ENCODE results near the gene PROS1.

The PROS1 gene

DNA sequence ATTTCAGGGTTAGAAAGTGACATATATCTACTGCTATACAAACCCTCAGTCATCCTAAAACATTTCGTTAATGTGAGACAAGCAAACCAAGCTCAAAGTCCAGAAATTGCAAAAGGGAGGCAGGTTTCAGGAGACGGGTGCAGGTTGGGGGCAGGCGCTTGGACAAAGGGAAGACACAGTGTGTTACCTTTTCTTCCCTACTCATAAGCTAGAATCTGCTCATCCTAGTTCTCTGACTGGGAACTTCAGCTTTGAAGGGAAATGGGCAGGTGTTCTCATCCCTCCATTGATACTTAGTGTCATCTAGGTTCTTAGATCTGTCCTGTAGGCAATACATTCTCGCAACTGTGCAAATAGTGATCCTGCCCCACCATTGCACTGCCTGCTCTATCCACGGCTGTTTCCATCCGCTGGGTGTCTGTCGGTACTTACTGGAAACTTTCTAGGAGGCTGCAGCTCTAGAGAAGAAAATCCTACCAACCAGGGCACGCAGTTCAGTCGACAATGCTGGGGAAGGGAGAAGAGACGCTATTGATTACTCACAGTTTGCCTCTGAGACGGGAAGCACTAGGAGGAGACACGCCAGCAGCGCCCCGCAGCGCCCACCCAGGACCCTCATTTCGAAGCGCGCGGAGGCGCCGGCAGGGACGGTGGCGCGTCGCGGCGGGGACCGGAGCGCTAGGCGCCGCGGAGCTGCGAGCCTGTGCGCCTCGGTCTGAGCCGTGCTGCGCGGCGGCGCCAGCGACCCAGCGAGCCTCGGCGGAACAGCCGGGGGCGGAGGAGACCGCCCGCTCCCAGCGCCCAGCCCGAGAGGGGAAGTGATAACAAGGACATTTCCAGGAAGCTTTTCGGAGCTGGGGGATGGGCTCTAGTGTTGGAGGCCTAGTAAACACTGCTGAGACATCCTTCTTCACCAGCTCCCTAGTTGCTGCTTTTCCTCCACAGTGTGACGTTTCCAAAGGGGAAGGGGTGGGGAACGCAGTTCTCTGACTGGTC, at the start of gene PROS1:
TSS of gene PROS1 (minus strand) at position 766 of the 996 bp plus-strand sequence. CDS start at position 619, 147 bp downstream.
- DNase-seq (ENCODE audit: low read depth in 2 of 2) = peak; percentile 4 to 39

- no peak for DNase-seq (ENCODE audit: low read depth in 2 of 2)
These were observed 46.6 kb upstream of the PROS1 start for GRCh38 chr3:94020293-94020692.

DNA sequence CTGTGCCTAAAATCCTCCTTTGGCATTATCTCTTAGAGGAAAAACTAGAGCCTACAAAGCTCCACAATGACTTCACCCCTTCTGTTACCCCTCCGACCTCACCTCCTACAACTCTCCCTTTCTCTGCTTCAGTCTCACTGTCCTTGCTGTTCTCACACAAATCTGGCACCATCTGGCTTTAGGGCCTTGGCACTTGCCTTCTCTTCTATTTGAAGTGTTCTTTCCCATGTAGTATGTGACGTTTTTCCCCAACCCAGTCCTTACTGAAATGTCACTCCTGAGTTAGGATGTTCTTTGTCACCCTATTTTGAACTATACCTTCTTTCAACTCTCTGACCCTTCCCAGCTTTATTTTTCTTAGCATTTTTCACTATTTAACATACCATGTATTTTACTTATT, 46.0 kb upstream of the PROS1 start:
- DNase-seq (ENCODE audit: low read depth in 2 of 2) = no peak

DNA sequence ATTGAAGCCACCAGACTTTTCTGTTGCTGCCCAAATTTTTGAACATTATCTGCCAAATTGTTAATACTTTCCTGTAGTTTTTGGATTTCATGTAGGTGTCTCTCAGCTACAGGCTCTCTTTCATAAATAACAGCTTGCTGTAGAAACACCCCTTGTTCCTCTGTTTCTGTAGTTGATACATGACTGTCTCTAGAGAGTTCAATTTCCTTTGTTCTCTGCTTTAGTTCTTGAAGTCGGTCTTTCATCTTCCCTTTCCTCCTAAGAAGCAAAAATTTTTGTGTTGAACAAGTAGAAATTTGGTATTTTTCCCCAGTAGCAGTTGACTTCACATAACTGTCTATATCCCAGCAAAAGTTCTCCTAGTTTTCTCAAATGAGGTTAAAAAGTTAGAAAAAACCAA, 41.3 kb upstream of the PROS1 start:
- DNase-seq (ENCODE audit: low read depth in 2 of 2) = no peak

DNA sequence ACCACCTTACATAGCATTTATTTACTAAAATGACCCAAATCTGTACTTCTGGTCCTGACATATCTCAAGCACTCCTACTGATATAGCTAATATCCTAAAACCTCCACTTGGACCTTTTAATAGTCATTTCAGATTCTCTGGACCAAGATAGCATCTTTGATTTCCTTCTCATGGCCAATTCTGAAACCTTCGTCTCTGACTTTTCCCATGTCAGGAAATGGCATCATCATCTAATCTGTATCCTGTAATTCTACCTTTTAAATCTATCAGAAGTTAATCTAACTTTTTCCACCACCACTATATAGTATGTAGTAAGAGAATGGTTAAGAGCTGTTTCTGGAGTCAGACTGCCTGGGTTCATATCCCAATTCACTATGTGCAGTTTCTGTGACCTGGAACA, 38.5 kb upstream of the PROS1 start:
- DNase-seq (ENCODE audit: low read depth in 2 of 2) = no peak

GRCh38 chr3:94011233-94011711, 37.6 kb upstream of the PROS1 start:
- no peak for DNase-seq (ENCODE audit: low read depth in 2 of 2)

- DNase-seq (ENCODE audit: low read depth in 2 of 2) = no peak
These were observed 35.9 kb upstream of the PROS1 start for GRCh38 chr3:94009608-94010007.

GRCh38 chr3:94008253-94008652, 34.6 kb upstream of the PROS1 start:
- no peak for DNase-seq (ENCODE audit: low read depth in 2 of 2)

GRCh38 chr3:94004301-94004910, 30.7 kb upstream of the PROS1 start:
- no peak for DNase-seq (ENCODE audit: low read depth in 2 of 2)

DNA sequence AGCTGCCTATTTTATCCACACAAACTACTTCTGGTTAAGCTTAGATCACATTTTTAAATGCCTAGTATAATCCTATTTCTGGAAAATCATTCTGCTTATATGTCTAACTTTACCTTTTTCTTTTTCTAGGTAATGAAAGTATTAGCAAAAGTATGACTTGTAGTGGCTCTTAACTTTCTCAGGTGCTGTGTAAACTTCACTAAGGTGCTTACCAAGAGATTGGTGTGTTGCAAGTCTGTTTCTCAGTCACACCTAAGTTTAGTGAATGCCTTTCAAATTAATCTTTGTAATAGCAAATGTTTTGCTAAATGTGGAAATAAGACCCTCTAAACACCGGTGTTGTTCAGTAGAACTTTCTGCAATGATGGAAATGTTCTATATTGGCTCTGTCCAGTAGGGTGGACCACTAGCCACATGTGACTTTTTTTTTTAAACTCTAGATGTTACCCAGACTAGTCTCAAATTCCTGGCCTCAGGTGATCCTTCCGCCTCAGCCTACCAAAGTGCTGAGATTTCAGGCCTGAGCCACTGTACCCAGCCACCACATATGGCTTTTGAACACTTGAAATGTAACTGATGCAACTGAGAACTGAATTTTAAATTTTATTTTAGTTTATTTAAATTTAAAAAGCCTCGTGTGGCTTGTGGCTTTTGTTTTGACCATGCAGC, 28.3 kb upstream of the PROS1 start:
- no peak for DNase-seq (ENCODE audit: low read depth in 2 of 2)

- no peak for DNase-seq (ENCODE audit: low read depth in 2 of 2)
These were observed 27.5 kb upstream of the PROS1 start for GRCh38 chr3:94001191-94001590.

DNA sequence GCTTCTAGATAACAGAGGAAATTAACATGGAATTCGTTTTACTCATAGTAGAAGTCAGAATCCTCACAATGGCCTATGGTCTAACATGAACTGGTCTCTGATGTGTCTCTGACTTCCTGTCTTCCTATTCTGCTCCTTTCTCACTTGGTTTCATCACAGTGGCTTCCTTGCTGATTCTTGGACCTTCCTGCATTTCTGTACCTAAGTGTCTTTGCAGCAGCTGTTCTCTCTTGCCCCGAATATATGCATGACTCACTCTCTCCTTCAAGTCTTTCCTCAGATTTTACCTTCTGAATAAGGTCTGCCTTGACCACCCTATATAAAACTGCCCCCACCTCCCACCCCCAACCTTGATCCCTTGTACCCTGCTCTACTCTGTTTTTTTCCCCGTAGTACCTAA, 20.4 kb upstream of the PROS1 start:
- DNase-seq (ENCODE audit: low read depth in 2 of 2) = no peak

- no peak for DNase-seq (ENCODE audit: low read depth in 2 of 2)
These were observed 18.5 kb upstream of the PROS1 start for GRCh38 chr3:93992207-93992606.

DNA sequence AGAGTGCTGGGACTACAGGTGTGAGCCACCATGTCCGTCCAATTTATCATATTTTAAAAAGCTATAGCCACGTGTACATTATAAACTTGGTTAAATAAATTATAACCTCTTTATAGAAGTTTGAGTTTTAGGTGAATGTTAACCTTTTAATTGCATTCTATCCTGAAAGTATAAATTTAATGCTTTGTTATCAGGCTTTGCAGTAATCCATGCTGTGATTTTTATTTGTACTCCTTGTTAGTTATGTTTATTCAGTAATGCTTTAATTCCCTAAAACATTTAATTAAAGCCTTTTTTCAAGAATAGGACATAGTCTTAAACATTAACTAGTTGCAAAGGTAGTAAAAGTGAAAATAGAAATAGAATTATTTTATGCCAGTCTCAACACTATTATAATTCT, 17.9 kb upstream of the PROS1 start:
- DNase-seq (ENCODE audit: low read depth in 2 of 2) = no peak

DNA sequence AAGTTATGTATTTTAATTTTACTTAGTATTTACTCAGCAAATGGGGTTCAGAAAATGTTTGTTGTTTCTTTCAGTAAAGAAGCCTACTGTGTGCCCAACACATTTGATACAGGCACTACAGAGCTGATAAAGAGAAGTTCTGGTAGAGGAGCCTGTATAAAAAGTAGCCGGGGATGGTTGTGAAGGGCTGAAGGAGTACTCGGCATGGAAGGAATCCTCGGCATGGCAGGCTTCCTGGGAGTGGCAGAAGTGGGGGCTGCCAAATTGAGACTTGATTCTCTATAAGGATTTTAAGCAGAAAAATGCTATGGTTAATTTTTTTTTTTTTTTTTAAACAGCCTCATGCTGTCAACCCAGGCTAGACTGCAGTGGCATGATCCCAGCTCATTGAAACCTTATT, 15.5 kb upstream of the PROS1 start:
- no peak for DNase-seq (ENCODE audit: low read depth in 2 of 2)

DNA sequence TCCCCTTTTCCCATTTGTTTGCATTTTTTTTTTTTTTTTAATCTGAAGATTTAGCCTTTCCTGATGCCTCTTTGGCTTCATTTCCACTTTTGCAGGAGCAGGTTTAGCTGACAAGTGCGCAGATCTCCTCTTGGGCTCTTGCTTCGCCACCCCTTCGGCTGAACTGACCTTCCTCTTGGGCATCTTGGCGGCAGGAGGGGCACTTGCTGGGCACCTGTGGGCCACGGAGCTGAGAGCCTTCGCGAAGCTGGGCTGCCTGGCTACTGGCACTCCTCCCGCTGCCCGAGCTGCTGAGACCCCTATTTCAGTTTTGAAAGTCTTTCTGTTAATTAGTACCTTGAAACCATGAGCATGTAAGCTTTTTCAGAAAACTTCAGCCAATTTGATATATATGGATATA, 15.1 kb upstream of the PROS1 start:
- no peak for DNase-seq (ENCODE audit: low read depth in 2 of 2)

DNA sequence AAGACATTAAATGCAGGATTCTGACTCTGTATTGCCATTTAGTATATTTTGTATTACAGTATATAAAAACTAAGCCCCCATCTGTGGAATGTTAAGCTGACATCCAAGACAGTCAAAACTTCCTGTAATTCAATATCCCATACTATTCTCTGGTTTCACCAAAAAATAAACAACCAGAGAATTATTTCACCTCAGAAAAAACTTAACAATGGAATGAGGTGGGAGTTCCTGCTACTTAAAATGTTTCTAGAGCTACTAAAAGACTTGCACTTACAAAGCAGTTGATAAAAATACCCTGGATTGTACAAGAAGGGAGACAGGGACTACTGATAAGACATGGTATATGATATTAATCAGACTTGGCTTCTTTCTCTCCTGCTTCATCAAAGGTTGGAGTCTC, 14.6 kb upstream of the PROS1 start:
- no peak for DNase-seq (ENCODE audit: low read depth in 2 of 2)

- no peak for DNase-seq (ENCODE audit: low read depth in 2 of 2)
These were observed 10.9 kb upstream of the PROS1 start for GRCh38 chr3:93984618-93985017.

DNA sequence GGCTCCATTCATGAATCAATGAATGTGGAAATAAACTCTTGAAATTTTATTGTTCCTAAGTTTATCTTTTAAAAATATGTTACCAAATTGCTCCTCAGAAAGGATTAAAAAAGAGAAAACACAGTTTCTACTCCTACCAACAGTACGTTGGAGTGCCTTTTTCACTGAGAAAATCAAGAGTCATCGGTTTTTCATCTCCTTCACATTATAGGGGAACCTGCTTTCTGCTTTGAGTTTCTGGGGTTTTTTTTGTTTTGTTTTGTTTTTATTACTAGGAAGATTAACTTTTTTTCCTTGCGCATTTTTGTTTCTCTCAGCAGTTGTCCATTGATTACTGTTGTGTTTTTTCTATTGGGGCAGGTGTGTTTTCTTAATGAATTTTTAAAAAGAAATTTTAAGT, 9.7 kb upstream of the PROS1 start:
- no peak for DNase-seq (ENCODE audit: low read depth in 2 of 2)

- DNase-seq (ENCODE audit: low read depth in 2 of 2) = no peak
These were observed 8.0 kb upstream of the PROS1 start for GRCh38 chr3:93981649-93982048.

- DNase-seq (ENCODE audit: low read depth in 2 of 2) = peak; percentile 87 to 89
These were observed 6.4 kb upstream of the PROS1 start, which contains the start of gene ARL13B for GRCh38 chr3:93979850-93980676. Gene ARL13B, plus strand, starts transcription at chr3:93980155. Its CDS starts 269 bp downstream, at chr3:93980424.

Data from stimulated activated CD4-positive, alpha-beta T cell treated with anti-CD3 and anti-CD28 coated beads, Interleukin-12 subunit alpha, Interleukin-12 subunit beta, amount 100 ng/mL, for 24 hours (primary cell).